ENCODE data around the gene ROBO1.
"Not testable (repeated sequence)": the region's sequence is repeated elsewhere in the genome, so short reads cannot be mapped to it uniquely, and the experiment has no call there.

ROBO1 gene

DNA sequence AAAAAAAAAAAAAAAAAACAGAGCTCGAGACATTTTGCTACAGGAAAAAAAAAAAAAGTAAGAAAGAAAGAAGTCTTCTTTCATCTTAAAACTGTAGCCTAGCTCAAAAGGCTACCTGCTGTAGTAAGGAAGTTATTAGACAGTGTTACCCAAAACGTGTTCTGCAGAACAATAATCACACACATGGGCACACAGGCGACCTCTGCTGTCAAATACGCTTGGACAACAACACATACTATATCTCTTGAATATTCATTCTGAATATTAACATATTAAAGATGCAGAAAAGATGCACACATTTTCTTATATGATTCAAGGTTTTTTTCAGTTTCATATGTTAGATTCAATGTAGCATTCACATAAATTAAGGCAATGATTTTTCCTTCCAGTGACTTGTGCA is 215.8 kb downstream of the ROBO1 start:
- no peak for DNase-seq (ENCODE audit: low read depth in 2 of 2)

DNA sequence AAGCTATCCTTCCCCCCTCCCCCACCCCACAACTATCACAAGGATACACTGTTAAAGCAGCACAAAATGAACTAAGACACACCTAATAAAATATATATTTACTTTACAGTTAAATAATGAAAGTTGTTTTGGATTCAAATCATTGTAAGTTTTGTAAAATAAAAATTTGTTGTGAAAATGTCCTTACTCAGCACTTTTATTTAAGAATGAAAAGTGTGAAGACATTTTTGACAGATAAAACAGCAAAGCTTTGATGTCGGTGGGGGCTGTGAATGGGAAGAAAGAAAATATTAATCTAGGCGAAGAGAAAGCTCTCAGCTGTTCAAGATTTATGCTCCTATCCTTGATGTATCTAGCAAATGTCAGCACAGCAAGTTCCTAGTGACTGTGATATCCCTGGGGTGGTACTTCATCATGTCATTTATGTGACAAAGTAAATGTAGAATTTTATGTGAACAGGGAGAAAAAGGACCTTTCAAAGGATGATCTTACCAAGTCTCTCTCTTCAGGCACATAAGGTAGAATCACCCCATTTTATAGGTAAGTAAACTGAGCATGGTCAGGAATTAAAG is 216.4 kb downstream of the ROBO1 start:
- DNase-seq (ENCODE audit: low read depth in 2 of 2): no peak

DNA sequence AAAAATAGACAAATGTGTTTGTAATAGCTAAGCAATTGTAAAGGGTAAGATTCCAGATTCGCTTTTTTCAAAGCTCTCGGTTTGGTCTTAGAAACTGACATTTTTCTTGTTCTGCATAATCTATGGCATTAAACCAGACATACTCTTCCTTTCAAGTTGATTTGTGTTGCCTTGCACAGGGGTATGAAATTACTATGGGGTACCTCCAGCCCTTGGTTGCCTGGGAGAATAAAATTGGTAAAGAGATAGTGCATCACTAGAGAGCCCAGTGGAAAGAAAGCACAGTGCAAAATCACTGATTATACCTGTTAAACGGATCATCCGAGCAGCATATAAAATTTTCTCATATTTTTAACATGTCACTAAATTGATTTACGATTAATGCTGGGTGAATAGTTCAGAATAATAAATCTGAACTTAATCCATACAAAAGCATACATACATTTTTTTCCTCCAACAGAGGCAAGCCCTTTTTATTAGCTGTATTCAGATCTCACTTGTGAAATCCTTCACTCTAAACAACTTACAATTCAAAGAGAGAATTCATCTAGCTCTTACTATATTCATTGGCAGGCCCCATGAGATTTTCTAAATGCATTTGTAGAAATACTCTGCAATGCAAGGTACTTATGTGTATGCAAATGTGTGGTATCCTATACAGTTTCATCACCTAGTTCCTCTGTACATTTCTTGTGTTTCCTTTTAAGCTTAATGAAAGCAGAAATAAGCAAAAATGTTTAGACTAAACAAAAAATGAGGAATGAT is 224.4 kb downstream of the ROBO1 start:
- DNase-seq (ENCODE audit: low read depth in 2 of 2): no peak

DNA sequence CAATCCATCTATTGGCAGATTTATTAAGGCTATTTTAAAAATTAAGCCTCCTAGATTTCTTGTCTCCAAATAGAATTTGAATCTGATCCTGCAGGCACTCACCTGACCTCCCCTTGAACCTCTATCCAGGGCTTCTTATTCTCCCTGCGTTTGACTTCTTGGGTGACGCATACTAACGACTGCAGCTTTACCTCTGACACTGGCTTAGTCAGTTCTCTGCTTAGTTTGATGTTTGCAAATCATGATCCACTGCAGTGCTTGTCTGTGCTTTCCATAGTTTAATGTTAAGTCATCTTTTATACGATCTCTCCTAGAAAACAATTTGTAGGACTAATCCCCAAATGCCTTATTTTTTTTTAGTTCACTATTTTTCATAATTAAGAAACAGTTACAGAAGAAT is 233.1 kb downstream of the ROBO1 start:
- DNase-seq (ENCODE audit: low read depth in 2 of 2): no peak

DNA sequence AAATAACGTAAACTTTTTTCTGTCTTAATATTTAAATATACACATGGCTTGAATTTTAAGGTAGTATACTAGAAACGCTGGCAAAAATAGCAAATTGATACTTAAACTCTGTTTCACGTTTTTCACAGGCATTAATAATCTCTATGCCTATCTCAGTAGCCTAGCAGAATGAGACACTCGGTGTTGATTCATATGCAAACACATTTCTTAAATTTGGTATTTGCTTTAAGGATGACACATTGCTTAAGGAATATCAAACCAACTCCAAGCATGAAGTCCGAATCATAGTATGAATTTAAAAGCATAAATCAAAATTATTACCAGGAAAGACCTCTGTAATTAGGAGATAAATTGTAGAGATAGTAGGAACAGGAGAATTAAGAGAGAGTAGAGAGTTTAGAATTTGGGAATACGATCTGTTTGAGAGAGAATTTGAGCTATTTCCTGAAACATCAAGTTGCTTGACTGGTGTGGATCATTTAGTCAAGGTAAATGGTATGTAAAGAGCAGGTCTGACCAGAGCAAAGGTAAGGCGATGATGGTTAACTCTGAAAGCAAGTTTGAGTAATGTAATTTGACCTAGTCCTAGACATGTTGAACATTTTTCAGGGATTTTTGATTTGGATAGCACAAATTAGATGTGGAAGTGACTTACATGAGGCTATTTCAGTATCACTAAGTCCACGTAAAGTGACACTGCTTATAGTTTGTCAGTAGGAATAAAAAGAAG is 236.1 kb downstream of the ROBO1 start:
- no peak for DNase-seq (ENCODE audit: low read depth in 2 of 2)

DNA sequence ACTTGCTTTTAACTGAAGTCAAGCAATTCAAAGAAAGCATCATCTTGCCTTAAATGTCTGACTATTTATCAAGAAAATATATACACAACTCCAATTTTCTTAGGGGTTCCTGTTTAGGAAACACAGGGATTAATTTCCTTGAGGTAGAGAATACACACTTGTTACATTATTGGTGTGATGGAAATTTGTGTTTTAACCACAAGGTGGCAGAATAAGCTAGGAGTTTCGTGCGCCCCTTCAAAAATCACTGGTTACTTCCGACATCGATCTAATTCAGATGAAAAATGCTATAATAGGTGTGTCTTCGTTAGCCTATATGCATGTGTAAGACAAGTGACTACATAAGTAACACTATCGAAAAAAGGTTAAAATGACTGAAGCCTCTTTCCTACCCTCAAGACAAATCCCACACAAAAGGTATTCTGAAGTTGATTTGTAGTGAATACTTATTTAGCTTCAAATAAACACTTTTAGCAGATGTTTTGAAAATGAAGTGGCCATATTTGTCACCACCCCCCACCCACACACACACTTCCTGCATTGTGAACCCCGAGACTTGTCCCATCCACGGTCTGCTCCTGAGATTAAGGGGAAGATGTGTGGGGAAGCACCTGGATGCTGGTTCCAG is 246.5 kb downstream of the ROBO1 start:
- DNase-seq (ENCODE audit: low read depth in 2 of 2): no peak

DNA sequence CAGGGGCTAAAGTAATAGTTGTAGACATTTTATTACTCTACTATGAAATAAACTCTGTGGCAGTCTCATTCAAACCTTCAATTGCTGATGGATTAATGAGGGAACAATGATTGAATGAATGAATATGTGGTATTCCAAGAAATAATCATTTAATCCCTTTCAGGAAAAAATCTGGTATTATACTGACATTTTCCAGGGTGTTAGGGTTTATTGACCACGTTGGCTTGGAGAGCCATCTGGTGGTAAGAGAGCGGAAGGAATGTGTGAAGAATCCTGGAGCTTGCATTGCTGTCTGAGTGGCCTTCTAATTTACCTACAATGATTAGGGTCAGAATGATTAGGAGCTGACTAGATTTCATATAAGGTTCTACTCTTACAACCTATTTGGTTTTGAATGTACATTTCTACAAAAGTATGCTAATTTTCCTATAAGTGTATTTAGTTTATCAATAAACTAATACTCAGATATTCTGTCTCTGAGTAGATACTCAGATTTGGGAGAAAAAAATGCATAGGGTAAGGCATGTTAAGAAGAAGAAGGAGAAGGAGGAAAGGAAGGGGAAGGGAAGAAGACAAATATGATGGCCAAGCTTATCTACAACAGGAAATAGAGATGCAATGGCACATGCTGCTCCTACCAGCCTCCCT is 249.9 kb downstream of the ROBO1 start:
- no peak for DNase-seq (ENCODE audit: low read depth in 2 of 2)

DNA sequence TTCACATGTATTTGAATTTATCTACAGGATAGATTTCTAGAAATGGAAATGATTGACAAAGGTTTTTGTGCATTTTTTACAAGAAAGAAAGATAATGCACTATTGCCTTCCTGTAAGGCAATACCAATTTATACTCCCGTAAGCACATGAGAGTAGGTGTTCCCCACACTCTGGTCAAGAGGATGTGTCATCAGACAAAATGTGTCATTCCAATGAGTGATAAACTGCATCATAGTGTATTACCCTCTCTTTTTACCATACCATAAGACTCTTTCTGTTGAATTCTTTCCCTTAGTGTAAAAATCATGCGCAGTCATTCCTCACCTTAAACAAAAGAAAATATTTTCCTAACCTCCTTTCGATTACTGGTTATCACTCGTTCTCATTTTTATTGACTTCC is 251.0 kb downstream of the ROBO1 start:
- no peak for DNase-seq (ENCODE audit: low read depth in 2 of 2)

DNA sequence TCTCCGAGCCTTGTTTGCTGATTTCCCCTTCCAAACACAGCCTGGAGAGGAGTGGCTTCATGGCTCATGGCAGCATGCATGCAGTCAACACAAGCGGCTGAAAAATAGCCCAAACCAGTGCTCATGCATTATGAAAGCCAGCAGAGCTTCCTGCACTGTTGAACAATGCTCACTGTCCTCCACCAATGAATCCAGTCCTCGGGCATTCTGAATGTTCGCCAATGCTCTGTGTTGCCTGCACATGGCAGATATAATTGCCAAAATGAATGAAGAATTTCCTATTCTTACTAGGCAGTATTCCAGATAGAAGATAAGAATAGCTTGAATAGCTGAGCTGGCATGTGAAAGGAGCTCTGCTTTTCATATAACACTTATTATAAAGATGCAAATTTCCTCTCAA is 252.7 kb downstream of the ROBO1 start:
- no peak for DNase-seq (ENCODE audit: low read depth in 2 of 2)

DNA sequence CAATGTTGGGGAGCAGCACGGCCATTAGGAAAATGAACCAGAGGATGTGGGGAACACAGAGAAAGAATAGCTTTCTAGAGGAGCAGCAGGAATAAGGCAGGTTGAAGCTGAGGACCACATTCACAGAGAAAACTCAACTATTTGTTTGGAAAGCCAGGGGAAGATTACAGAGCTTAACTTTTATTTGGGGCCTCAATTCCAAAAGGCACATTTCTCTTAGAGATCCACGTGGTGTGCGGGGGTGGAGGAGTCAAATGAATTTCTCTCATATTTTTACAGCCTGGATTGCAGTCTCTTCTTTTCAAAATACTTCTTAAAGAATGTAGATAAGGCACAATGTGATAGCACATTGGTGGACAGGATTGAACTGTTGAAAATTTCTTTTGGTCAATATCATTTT is 253.7 kb downstream of the ROBO1 start:
- no peak for DNase-seq (ENCODE audit: low read depth in 2 of 2)

DNA sequence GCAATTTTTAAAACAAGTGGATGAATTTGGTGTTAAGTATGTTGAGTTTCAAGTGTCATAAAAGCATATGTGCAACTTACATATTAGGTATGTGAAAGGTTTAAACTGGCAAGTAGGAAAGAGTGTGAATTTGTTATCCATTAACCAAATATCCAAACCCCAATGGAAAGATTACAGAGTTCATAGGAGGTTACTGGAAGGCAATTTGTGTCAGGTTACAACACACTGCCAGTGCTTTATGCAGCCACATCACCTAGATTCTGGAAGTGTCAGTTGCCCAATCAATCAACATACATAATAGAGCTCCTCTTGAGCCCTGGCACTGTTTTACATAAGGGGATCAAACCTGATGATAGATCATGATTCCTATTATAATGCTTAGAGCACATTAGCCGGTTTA is 261.0 kb downstream of the ROBO1 start:
- no peak for DNase-seq (ENCODE audit: low read depth in 2 of 2)

DNA sequence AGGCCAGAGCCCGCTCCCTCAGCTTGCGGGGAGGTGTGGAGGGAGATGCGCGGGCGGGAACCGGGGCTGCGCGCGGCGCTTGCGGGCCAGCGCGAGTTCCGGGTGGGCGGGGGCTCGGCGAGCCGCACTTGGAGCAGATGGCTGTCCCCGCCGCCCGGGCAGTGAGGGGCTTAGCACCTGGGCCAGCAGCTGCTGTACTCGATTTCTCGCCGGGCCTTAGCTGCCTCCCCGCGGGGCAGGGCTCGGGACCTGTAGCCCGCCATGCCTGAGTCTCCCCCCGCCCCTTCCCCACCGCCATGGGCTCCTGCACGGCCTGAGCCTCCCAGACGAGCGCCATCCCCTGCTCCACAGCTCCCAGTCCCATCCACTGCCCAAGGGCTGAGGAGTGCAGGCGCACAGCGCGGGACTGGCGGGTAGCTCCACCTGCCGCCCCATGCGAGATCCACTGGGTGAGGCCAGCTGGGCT is 265.5 kb downstream of the ROBO1 start:
- DNase-seq (ENCODE audit: low read depth in 2 of 2): not testable (repeated sequence)

DNA sequence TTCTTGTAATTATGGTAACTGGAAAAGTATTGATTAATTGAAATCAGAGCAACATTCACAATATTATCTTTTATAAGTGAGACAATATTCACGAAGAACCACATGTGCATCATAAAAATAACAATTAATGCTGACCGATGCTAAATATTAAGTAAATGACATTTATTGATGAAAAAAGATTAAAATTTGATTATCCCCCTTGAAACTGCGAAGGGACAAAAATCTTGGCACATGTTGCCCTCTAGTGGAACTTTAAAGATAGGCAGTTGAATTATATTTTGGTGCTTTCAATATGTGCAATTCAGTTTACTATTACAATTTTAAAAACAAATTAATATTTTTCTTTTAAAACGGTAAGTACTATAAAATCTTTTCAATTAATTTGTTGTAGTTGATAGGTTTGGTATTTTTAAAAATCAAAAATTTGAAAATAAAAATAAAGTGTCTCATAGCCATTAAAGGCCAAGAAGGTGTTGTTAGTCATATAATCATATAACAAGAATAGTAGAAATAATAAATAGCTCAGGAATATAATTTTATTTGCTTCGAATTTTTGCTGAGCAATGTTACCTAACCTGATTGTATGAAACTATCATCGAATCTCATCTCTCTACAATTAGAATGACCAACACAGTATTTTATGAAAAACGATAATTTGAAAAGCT is 270.2 kb downstream of the ROBO1 start:
- no peak for DNase-seq (ENCODE audit: low read depth in 2 of 2)

DNA sequence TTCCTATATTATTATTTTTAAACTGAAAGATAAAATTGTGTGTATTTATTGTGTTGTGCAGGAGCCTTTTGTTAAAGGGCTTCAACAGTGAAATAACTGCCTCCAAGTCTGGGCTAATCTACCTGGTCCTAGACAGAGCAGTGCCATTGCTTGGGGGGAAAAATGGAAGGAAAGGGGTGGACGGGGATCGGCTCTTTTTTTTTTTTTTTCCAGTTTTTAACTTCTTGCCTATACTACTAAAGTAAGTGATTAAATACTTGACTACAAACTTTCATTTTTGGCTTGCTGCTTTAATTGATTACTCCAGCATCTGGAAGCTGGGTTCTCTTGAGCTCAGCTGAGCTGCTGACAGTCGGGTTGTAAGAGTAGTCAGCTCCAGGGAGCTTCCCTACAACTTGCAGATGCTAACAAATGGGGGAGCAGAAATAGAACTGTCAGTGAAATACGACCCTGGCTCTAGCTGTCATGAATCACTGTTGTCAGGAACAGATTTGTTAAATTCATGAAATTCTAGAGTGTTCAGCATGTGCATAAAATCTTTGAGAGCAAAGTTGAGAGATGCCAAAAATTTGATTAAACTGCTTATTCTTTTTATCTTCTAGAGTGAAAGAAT is 276.7 kb downstream of the ROBO1 start:
- DNase-seq (ENCODE audit: low read depth in 2 of 2): no peak

DNA sequence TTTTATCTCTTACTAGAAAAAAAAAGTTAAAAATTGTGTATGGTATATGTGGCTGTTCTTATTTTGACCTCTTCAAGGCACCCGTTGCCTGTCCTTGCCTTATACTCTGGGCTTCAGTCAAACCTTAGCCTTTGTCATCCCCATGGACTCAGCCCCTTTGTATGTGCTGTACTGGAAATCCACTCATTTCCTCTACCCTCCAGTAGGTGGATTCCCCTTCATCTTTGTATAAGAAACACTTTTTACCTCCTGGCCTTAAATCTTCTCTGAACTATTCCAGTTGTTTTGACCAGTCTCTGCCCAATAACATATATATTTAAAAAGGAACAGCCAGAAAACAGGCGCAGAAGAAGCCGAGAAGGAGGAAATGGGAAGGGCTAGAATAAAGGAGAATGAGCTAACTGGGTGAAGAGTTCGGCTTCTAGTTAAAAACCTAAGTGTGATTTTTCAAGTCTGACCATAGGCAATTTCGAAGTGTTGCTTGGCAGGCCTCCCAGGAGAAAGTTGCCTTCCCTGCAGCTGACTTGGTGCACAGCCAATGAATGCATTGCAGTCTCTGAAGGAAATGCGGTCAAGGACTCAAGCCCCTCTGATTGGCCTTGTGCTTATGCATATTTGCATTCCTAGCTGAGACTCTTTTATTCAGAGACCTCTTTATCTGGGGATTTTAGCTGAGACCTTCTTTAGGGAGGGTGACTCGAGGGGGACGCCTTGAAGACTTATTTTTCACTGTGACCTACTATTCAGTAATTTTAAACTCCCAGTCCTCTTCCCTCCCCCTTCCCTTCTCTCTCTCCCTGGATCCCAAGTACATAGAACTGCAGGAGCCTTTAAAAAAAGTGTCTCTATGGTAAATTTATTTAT is 277.4 kb downstream of the ROBO1 start:
- no peak for DNase-seq (ENCODE audit: low read depth in 2 of 2)

DNA sequence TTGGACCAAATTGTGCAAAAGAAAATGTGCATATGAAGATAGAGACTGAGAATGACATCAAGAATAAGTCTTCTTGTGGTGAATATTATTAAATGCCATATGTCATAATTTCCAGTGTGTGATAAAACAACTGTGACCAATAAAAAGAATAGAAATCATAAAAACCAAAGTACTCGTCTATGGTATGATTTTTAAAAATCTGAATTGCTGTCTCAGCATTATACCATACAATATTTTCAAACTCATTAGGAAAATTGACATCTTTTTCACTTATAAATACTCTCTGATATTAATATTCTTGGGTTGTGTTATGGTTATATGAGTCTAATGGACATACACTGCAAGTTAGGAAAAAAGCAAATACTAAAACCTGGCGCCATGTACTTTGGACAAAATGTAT is 279.4 kb downstream of the ROBO1 start:
- DNase-seq (ENCODE audit: low read depth in 2 of 2): no peak

DNA sequence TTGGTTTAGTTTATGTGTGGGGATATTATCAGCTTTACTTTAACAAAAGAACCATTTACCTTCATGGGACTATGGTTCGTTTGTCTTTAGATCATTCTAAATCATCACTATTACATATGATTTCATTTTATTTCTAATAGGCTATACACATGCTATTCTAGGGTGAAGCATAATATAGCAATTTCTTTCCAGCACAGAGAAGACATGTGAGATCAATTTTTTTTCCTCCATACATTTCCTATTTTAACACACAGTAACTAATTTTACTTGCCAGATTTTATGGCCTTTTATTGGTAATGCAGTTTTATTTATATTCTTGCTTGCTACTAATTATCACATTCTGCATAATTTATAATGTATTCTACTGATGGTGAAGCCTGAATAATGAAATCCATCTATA is 287.1 kb downstream of the ROBO1 start:
- no peak for DNase-seq (ENCODE audit: low read depth in 2 of 2)

DNA sequence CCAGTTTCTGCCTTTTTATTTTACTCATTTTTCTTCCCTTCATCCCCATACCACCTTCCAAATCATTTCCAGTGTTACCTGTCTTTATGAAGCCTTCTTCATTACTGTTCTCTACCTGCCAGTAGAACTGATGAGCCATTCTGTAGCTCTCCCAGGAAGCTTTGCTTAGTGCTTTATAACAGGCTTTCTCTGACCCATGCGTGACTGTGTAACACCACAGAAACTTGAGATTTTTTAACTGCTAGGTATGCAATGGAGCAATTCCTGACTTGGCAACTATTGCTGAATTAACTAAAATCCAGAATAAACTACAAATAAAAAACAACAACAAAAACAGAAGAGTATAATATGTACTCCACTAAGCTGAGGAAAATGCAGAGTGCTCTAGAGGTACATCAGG is 289.2 kb downstream of the ROBO1 start:
- DNase-seq (ENCODE audit: low read depth in 2 of 2): no peak

DNA sequence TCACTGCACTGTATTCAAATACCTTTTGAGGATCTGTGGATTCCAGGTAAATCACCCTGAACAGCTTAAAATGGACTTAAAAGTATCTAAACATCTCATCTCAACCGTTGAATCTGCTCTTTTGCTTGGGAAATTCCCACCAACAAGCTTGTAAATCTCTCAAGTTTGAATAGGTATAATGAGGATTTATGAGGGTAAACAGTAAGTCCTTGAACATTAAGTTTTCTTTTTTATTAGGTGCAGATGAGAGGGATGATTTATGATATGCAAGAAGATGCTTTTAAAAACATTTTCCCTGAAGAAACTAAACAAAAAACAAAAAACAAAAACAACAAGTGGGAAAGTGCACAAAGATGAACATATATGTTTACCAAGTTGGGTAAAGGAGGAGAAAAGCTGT is 290.6 kb downstream of the ROBO1 start:
- no peak for DNase-seq (ENCODE audit: low read depth in 2 of 2)

DNA sequence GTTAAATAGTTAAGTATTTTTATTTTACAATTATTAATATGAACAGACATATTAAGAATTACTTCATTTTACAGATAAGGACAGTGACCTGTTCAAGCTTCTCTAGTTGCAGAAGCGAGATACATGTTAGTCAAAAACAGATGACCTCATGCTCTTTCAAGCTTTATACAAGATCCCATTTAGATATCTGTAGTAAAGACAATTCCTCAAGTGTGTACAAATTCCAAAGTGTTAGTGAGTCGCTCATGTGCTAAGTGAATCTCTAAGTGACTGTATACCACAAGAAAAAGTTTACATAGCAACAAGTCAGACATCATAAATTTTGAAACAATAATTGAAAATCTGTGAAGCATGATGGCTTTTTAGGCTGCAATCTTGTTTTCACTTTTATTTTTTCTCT is 293.8 kb downstream of the ROBO1 start:
- no peak for DNase-seq (ENCODE audit: low read depth in 2 of 2)
